ENCODE data around the gene WDR77.

WDR77 gene

DNA sequence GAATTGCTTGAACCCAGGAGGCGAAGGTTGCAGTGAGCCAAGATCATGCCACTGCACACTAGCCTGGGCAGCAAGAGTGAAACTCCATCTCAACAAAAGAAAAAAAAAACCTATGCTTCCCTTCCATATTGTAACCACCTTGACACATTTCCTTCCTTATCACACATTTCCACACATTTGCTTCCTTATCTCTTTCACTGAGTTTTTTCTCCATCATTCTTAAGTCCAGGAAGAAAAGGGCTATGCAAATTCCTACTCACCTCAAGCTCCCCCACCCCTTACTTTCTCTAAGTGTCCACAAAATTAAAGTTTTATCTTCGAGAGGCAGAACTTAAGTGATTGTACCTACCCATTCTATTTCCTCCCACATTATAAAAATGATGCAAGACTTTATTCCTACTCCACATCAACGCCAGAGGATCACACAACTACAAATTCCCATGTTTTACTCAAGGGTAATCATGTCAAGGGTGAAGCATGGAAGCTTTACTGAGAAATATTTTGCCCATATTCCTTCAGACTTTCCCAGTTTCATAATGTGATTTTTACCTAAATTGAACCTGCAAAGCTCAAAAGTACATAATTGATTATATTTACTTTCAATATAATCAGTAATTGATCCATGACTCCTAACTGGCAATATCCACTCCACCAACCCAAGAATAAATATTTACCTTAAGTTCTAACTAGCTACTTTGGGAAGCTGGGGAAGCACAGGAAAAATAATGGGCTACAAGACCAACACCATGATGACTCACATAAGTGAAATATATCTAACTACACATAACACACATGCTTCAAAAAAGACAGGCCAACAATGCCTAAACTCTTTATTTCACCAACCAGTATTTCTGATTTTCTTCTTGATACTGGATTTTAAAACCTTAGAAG, 9.3 kb downstream of the WDR77 start:
- TF ChIP-seq POLR2A (IDR thresholded peaks at IDR 0.05; ENCODE audit: low read length) (no peak), GATA1 (IDR thresholded peaks at IDR 0.05; ENCODE audit: low read depth, low read length) (no peak)
- no peak for DNase-seq

DNA sequence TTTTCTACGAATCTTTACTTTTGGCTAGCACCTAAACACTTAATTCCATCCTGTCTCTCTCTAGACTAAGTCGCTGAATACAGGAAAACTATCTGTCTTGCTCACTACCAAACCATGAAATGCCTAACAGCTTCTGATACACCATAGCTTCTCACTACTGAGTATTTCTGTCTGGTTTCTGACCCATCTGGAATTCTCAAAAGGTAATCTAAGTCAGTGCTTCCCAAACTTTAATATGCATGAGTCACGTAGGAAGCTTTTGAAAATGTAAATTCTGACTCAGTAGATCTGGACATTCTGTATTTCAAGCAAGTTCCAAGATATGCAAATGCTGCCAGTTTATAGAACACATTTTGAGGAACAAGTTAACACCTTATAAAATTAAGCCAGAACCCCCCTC, 12.3 kb downstream of the WDR77 start:
- no peak for DNase-seq
- TF ChIP-seq GATA1 (IDR thresholded peaks at IDR 0.05; ENCODE audit: low read depth, low read length) (no peak), POLR2A (IDR thresholded peaks at IDR 0.05; ENCODE audit: low read length) (no peak)

DNA sequence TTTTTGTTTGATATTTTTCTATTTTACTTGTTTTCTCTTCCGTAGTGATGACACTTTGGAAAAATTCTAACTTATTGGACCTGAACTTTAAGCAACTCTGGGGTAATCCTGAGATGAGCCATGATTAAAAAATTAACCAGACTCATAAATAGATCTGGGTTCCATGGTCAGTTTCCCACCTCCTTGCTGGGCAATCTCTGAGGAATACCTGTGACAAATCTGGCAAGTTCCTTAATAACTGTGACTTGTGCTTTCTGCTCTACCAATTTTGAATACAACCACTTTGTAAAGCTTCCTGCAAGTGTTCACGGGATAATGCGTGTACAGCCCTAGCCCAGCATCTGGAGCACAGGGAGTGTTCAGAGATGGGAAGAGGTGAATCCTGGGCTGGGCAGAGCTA, 24.8 kb downstream of the WDR77 start:
- no peak for TF ChIP-seq POLR2A (IDR thresholded peaks at IDR 0.05; ENCODE audit: low read length)
- no peak for TF ChIP-seq GATA1 (IDR thresholded peaks at IDR 0.05; ENCODE audit: low read depth, low read length)

DNA sequence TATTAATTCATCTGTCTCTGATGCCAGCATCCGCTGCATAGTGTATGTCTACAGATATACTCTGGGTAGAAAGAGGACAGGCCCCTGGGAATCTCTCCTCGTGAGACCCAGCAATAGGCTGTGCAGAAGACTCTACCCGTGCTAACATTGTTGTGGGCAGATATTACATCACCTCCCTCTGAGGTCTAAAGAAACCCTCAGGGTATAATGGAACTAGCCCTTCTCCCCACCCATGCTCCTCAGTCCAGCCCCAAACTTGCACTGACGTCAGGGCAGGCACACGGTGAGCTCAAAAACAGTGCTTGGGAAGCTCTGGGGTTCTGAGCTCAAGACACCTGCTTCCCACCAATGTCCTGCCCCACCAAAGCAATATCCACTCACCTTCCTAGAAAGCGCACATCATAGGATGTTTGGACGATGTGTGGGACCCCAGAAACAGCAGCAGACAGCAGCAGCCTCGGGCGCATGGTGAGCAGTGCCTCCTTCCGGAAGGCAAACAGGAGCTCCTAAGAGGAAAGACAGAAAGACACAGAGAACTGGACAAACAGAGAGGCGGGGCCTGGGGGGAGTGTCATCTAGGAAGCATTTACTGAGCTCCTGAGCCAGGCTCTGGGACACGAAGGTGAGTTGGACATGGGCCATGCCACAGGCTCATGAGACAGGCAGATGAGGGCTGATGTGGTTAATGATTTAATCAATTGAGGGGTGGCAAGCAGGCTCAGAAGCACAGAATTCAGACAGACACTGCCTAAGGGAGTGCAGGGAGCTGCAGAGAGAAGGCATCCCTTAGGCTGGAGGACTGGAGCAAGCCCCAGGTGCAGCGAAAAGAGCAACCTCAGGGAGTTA, 26.3 kb downstream of the WDR77 start:
- DNase-seq: no peak
- TF ChIP-seq GATA1 (IDR thresholded peaks at IDR 0.05; ENCODE audit: low read depth, low read length): no peak

More for the DNA sequence above, 24.8 kb downstream of the WDR77 start:
- no peak for DNase-seq

DNA sequence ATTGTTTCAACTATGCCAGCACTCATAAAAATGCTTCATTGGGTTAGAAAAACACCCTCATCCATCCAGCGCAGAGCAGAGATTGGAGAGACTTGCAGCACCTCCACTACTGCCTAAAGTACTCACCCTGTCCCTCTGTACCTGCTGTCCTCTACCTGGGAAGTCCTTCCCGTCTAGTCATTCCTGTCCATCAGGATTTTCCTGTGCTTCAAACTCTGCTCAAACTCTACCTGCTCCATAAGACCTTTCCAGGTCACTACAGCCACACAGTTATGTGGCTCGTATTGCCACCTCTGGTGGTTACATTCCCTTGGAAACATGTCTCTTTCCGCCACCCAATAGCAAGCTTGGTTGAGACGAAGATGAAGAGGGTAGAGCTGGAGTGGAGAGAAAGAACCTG, 28.7 kb downstream of the WDR77 start:
- DNase-seq: no peak
- TF ChIP-seq POLR2A (IDR thresholded peaks at IDR 0.05; ENCODE audit: low read length): no peak
- TF ChIP-seq GATA1 (IDR thresholded peaks at IDR 0.05; ENCODE audit: low read depth, low read length): no peak

DNA sequence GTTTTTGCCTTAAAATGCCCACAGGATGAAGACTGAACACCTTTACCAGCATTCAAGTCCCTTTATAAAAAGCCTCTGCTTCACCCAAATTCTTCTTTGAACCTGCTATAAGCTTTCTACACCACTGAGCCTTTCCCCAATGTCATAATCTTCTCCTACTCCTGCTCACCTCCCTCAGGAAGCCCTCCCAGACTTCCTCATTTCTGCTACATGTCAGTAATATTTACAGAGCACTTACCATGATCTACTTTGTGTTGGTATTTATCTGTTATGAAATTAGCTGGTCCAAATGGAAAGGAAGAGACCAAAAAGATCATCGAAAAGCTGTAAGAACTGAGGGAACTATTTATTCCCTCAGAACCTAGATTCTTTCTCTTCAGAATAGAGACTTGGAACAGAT, 30.0 kb downstream of the WDR77 start:
- no peak for TF ChIP-seq GATA1 (IDR thresholded peaks at IDR 0.05; ENCODE audit: low read depth, low read length)
- no peak for TF ChIP-seq POLR2A (IDR thresholded peaks at IDR 0.05; ENCODE audit: low read length)
- no peak for DNase-seq

DNA sequence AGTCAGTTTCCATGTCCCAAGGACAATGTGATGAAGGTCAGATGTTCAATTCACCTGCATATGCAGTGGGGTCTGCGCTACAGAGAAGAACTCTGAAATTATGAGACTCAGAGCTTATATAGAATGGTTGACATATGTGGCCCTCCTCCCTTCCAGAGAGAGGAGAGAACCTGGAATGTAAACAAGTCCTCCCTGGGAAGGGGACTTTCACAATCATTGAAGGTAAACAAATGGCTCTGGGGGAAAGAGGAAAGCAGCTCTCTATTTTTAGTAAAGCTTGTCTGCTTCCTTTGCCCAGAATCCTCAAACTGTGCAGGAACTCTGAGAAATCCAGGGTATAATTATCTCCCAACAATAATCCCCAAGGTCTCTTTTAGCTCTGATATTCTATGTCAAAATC, 31.3 kb downstream of the WDR77 start:
- no peak for TF ChIP-seq POLR2A (IDR thresholded peaks at IDR 0.05; ENCODE audit: low read length)
- no peak for TF ChIP-seq GATA1 (IDR thresholded peaks at IDR 0.05; ENCODE audit: low read depth, low read length)
- DNase-seq: no peak

DNA sequence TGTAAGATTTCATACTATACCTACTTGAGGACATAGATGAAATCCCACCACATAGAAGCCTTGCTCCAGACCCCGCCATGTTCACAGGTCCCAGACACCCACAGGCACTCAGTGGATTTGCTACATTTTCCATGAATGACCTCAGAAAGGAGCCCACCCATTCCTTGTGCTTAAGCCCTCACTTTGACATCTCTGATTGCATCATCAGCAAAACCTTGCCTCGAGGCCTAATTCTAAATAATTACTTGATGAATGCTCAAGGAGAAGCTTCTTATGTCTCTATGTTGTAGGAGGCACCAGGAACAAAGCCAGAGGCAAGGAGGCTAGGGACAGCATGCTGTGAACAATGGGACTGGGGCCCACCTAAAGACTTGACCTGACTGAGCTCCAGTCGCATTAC, 33.6 kb downstream of the WDR77 start:
- TF ChIP-seq POLR2A (IDR thresholded peaks at IDR 0.05; ENCODE audit: low read length) (no peak), GATA1 (IDR thresholded peaks at IDR 0.05; ENCODE audit: low read depth, low read length) (no peak)
- no peak for DNase-seq

DNA sequence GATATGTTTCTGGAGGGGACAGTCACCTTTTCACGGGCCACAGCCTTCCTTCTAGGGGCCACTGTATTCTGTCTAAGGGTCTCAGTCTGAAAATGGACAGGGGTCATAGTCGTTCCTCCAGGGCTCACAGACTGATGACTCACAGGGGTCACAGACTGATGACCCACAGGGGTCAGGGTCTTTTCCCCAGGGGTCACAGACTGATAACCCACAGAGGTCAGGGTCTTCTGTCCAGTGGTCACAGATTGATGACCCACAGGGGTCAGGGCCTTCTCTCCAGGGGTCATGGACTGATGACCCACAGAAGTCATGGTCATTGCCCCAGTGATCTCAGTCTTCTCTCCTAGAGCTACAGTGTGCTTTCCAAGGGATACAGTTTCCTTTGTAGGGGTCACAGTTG, 34.3 kb downstream of the WDR77 start:
- TF ChIP-seq GATA1 (IDR thresholded peaks at IDR 0.05; ENCODE audit: low read depth, low read length) (no peak), POLR2A (IDR thresholded peaks at IDR 0.05; ENCODE audit: low read length) (no peak)
- DNase-seq: no peak

DNA sequence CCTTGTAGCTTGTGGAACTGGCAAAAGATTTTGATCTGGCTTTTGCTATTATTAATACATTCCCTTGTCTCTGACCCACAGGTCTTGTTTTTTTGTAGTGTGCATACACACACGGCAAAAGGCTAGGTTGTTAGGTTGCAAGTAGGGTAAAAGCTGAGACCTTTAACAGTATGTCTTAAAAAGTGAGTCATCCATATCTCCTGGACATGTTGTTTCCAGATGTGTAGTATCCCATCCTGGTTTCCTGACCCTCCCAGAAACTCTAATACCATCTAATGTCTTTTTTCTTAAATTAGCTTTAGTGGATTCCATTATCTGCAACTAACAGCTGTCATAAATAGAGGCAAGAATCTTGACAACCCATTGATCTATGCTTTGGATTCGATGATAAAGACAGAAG, 36.2 kb downstream of the WDR77 start:
- no peak for TF ChIP-seq POLR2A (IDR thresholded peaks at IDR 0.05; ENCODE audit: low read length)
- no peak for TF ChIP-seq GATA1 (IDR thresholded peaks at IDR 0.05; ENCODE audit: low read depth, low read length)
- no peak for DNase-seq

DNA sequence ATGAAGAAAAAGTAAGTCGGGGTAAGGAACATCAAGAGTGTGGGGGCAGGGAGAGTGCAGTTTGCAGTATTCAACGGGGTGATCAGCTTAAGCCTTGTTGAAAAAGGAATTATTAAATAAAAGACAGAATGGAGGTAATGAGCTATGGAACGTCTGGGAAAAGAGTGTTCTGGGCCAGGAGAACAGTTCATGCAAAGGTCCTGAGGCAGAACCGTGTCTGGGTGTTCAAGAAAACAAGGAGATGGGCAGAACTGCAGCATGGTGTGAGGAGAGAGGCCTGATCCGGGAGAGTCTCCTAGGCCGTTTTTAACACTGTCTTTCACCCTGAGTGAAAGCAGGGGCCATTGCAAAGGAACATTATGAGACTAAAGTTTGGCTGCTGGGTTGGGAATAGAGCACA, 41.8 kb downstream of the WDR77 start:
- TF ChIP-seq GATA1 (IDR thresholded peaks at IDR 0.05; ENCODE audit: low read depth, low read length) (no peak), POLR2A (IDR thresholded peaks at IDR 0.05; ENCODE audit: low read length) (no peak)
- DNase-seq: no peak

DNA sequence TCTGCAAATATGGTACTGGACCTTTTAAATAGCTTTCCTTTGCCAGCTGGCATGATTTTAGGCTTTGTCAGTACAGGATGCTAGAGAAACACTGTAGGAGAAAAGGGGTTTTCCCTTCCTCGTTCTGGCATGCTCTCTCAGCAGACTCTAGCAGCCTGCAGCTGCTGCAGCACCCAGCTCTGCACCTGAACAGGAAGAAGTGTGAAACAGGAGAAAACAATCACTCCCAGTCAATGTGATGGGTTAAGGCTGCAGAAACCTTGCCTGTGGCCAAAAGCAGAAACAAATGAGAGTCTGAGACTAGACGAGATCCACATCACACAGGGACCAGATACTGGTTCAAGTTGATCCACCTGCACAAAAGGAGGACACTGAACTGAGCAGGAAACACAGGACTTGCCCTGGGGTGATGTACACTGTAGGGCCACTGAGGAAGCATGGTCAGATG, 42.7 kb downstream of the WDR77 start:
- DNase-seq: no peak
- no peak for TF ChIP-seq POLR2A (IDR thresholded peaks at IDR 0.05; ENCODE audit: low read length)
- no peak for TF ChIP-seq GATA1 (IDR thresholded peaks at IDR 0.05; ENCODE audit: low read depth, low read length)

DNA sequence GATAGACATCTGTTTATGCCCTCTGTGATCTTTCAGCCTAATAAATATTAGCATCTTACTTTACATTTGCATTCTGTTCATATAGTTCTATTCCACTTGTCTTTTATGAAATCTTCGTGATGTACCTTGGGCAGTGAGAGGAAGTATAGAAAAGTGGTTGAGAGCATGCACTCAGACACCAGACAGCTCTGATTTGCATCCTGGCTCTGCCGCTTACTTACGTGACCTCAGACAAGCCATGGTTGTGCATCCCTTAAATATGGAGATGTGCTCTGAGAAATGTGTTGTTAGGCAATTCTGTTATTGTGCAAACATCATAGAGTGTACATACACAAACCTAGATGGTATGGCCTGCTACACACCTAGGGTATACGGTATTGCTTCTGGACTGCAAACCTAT, 44.5 kb downstream of the WDR77 start:
- no peak for DNase-seq

DNA sequence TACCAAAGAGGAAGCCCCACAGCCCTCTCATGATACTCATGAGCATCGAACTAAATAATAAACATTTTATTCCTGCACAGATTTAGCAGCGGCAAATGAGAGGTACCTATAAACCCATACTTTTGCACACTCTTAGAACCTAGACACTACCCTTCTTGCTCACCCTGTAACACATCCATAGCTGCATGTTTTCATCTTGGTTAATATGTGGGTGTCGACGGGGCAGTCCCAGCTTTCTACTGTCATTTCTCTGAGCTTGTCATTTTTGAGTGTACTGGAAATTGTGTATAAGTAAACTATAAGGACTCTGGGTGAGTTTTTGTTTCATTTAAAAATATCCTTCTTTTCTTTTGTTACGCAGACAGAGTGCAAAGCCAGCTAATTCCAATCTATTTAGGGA, 47.0 kb downstream of the WDR77 start:
- TF ChIP-seq POLR2A (IDR thresholded peaks at IDR 0.05; ENCODE audit: low read length): no peak
- TF ChIP-seq GATA1 (IDR thresholded peaks at IDR 0.05; ENCODE audit: low read depth, low read length): no peak
- DNase-seq: no peak

More for the DNA sequence above, 44.5 kb downstream of the WDR77 start:
- TF ChIP-seq POLR2A (IDR thresholded peaks at IDR 0.05; ENCODE audit: low read length) (no peak), GATA1 (IDR thresholded peaks at IDR 0.05; ENCODE audit: low read depth, low read length) (no peak)
